Brain pericyte (primary cell): ENCODE measurements around the gene ENTPD6.
"Not testable (repeated sequence)": the region's sequence is repeated elsewhere in the genome, so short reads cannot be mapped to it uniquely, and the experiment has no call there.

Source experiments
- DNase-seq: peaks from one replicate; pipeline ENCODE4 v3.0.0-alpha.2; 2012; ENCODE audit warnings: low read depth, low spot score

Gene ENTPD6

GRCh38 chr20:25195014-25195961 lies at the start of gene ENTPD6:
ENTPD6 (plus strand) TSS chr20:25195712; CDS start chr20:25206537, 10,825 bp downstream.
- DNase-seq = peak; percentile 53

DNA sequence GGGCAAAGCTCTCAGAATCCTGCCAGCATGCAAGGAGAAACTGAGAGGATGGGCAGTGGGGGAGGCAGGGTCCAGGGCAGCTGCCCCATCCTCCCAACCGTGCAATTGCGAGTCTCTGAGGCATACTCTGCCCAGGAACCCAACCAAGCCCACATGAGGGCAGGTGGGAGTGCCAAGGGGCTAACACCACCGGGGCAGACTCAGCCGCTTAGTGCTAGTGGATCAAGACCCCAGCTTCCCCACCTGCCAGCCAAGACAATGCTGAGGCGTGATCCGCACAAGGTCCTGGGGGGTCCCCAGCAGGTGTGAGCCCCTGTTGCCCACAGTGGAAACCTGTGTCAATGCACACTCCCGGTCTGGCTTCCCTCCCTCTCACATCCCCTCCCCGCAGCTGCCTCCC lies 48.5 kb upstream of the ENTPD6 start:
- no peak for DNase-seq

- no peak for DNase-seq
Observed at GRCh38 chr20:25147716-25148115, 47.8 kb upstream of the ENTPD6 start.

DNA sequence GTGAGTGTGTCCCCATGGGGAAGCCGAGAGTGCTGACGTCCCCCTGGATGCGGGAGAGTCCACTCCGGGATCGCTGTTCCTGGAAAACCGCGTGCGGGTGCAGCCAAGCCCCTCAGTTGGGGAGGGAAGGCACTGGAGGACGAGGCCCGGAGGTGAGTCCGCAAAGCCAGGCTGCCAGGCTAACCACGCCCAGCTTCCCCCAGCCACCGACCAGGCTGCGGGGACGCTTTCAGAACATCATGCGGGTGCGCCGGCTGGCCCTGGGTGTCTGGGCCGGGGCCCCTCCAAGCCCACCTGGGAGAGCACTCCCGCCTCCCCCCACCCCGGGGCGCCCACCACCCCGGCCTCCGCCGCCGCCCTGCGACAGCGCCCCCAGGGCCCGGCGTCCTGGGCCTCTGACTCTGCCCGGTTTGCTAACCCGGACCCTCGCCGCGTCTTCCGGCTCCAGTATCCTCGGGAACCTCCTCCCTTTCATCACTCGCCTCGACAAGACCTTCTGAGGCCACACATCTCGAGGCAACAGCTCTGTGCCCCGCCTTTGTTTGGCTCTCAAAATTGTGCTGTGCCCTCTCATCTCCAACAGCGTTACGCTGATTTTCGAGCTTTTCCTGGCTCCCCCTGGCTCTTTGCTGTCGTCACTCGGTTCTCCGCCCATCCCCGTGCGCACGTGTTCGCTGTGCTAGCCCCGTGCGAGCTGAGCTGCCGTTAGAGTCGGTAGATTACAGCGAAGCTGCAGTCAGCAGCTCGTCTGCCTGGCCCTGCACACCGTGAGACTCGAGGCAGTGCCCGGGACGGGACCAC lies 47.1 kb upstream of the ENTPD6 start:
- DNase-seq = peak; percentile 15

DNA sequence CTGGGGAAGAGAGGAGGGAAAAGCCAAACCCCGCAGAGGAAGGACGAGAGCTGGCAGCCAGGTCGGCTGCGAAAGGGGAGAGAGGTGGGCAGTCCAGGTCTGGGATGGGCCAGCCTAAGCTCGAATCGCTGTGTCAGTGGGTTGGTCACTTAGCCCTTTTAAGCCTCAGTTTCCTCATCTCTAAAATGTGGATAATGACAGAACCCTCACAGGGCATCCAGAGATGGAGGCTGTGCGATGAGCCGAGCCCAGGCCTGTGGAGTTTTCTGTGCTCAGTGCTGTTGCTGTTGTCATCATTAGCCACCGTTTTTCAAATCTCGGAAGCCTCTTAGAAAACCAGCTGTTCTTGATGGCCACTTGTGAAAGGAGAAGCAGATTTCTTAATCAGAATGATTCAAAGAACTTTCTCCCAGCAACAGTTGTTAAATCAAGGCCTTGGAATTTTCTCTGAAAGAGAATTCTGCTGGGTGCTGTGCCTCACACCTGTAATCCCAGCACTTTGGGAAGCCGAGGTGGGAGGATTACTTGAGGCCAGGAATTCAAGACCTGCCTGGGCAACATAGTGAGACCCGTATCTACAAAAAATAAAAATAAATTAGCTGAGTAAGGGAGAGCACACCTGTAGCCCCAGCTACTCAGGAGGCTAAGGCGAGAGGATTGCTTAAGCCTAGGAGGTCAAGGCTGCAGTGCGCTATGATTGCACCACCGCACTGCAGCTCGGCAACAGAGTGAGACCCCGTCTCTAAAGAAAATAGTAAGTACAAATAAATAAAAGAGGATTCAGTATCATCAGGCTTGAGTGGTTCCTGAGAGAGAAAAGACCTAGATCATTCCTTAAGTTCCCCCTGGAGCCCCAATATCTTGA lies 46.3 kb upstream of the ENTPD6 start:
- DNase-seq = no peak

DNA sequence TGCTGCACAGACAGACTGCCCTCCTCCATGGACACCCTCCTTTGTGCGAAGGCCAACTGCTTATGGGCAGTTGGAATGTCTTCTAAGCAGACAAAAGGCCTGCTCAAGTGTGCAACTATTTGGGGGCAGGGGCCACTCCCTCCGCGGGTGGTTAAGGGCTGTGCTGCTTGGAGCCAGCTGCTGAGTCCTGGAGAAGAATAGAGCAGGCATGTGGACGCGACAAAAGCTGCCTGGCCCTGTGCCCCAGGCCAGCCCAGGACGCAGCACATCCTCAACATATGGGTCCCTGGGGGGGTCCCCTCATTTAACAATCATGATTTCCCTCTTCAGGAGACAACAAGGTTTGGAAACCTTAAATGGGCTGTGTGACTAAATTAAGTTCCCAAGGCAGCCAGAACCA lies 45.5 kb upstream of the ENTPD6 start:
- DNase-seq = no peak

GRCh38 chr20:25158043-25158442 lies 37.5 kb upstream of the ENTPD6 start:
- no peak for DNase-seq

- DNase-seq = no peak
Observed at GRCh38 chr20:25160467-25160866, 35.0 kb upstream of the ENTPD6 start.

DNA sequence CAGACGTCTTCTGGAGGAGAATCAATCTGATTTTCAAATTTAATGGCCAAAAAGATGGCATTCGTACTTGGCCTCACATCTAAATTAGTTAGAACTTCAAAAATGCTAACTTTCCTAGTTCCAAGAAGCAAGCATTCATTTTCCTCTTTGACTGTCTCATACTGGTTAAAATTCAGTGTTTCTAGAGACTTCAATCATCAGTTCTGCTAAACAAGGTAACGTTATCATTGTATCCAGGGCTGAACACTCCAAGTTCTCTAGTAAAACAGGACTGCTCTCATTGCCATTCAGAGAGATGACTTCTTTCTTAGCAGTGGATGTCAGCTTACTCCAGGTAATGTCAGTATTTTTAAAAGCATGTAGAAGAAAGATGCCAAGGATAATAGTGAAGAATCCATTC lies 34.6 kb upstream of the ENTPD6 start:
- no peak for DNase-seq

GRCh38 chr20:25165128-25165527 lies 30.4 kb upstream of the ENTPD6 start:
- no peak for DNase-seq

- DNase-seq = not testable (repeated sequence)
Observed at GRCh38 chr20:25166105-25166782, 29.3 kb upstream of the ENTPD6 start.

- no peak for DNase-seq
Observed at GRCh38 chr20:25173321-25173720, 22.2 kb upstream of the ENTPD6 start.

DNA sequence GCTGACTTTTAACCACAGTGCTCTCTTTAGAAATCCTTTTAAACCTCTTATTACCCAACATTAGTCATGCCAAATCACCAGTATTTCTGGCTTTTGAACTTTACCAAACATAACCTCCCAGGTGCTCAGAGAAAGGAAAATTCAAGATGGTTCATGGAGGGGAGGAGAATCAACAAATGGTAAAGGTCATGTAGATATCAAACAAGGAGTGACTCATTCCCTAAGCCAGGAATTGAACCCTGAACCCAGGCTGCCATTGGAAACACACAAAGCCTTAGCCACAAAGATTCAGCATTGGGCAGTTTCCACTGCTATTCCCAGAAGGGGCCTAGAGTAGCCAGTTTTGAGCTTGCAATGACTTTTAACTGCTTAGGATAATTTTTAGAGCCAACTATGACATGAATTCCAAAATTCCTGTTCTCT lies 21.6 kb upstream of the ENTPD6 start:
- DNase-seq = no peak

GRCh38 chr20:25176184-25176583 lies 19.3 kb upstream of the ENTPD6 start:
- DNase-seq = no peak

- DNase-seq = no peak
Observed at GRCh38 chr20:25177890-25178321, 17.6 kb upstream of the ENTPD6 start.

- DNase-seq = peak; percentile 44
Observed at GRCh38 chr20:25178563-25179438, 16.7 kb upstream of the ENTPD6 start.

DNA sequence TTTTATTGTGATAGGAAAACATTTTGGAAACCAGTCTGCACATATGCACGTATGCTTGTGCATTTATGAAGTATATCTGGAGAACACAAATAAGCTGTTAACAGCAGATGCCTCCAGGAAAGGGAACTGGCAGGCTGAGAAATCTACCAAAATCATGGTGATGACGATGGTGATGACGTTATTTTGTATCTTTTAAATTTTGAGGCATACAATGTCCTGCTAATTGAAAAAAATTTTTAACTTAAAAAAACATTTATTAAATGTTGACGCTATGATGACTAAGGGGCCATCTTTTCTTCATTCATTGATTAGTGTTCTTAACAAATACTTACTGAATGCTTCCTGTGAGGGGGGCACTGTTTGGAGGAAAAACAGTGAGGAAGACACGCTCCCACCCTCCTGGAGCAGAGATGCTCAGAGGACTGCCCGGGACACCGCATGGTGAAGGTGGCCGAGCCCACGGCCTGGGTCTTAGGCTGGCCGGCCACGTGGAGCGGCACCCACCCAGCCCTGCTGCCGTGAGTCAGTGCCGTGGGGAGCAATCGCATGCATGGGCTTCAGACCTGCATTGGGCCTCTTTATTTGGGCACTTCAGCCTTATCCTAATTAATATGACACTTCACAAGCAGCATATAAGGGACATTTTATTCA lies 15.9 kb upstream of the ENTPD6 start:
- no peak for DNase-seq

- not testable (repeated sequence) for DNase-seq
Observed at GRCh38 chr20:25184391-25184790, 11.1 kb upstream of the ENTPD6 start.

DNA sequence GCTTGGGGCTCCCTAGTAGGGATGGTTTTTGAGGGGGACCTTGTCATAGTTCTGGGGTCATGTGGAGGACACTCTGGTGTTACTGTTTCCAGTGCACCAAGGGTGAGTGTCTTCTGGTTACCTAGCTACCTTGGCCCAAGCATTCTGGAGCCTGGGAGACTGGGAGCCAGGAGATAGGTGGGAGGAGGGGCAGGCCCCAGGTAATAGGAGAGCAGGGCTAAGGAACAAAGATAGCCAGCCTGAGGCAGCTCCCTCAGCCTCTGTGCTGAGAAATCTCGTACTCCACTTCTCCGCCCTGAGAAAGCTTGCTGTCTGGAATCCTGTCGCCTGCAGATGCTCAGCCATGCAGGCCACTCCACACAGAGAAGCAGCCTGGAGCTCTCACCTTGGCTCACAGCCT lies 8.3 kb upstream of the ENTPD6 start:
- no peak for DNase-seq
